HG03521 (cell line): ENCODE results near the gene MUC4.

Experiments
- ATAC-seq: cut with Tn5 transposase; IDR thresholded peaks from one replicate; pipeline ENCODE4 v1.9.1; 2021; ENCODE audit warnings: mild to moderate bottlenecking, moderate library complexity; ENCODE audit not compliant: unreplicated experiment

Gene MUC4, protein sequence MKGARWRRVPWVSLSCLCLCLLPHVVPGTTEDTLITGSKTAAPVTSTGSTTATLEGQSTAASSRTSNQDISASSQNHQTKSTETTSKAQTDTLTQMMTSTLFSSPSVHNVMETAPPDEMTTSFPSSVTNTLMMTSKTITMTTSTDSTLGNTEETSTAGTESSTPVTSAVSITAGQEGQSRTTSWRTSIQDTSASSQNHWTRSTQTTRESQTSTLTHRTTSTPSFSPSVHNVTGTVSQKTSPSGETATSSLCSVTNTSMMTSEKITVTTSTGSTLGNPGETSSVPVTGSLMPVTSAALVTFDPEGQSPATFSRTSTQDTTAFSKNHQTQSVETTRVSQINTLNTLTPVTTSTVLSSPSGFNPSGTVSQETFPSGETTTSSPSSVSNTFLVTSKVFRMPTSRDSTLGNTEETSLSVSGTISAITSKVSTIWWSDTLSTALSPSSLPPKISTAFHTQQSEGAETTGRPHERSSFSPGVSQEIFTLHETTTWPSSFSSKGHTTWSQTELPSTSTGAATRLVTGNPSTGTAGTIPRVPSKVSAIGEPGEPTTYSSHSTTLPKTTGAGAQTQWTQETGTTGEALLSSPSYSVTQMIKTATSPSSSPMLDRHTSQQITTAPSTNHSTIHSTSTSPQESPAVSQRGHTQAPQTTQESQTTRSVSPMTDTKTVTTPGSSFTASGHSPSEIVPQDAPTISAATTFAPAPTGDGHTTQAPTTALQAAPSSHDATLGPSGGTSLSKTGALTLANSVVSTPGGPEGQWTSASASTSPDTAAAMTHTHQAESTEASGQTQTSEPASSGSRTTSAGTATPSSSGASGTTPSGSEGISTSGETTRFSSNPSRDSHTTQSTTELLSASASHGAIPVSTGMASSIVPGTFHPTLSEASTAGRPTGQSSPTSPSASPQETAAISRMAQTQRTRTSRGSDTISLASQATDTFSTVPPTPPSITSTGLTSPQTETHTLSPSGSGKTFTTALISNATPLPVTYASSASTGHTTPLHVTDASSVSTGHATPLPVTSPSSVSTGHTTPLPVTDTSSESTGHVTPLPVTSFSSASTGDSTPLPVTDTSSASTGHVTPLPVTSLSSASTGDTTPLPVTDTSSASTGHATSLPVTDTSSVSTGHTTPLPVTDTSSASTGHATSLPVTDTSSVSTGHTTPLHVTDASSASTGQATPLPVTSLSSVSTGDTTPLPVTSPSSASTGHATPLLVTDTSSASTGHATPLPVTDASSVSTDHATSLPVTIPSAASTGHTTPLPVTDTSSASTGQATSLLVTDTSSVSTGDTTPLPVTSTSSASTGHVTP (N-terminal part only)

DNA sequence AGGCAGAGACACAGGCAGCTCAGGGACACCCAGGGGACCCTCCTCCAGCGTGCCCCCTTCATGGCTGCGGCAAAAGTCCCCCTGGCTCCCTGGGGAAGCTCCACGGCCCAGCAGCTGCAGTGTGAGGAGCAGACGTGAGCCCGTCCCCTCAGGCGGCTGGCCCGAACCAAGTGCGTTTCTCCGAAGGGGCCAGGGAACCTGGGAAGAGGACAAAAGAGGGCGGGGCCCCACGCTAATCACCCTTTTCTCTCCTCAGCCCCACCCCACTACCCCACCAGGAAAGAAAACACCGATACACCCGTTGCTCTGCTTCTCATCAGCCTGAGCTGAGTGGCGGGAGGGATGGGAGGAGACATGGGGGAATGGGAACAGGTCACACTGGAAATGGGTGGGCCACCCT is at the start of gene MUC4:
MUC4 (minus strand) TSS at position 174 of the 400 bp plus-strand sequence; CDS start at position 62, 112 bp downstream.
- ATAC-seq: no peak

DNA sequence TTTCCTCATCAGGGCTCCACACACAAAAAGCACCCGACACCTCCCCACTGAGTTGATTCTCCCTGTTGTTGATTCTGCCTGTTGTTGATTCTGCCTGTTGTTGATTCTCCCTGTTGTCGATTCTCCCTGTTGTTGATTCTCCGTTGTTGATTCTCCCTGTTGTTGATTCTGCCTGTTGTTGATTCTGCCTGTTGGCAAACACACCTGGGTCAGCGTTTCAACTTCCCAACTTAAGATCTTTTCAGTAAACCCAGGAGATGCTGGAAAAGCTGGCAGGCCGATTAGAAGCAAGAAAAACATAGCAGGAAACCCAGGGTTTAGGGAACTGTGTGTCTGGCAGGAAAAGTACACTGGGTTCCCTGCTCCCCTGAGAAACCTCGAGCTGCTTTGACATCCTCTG is 48.7 kb upstream of the MUC4 start:
- no peak for ATAC-seq

DNA sequence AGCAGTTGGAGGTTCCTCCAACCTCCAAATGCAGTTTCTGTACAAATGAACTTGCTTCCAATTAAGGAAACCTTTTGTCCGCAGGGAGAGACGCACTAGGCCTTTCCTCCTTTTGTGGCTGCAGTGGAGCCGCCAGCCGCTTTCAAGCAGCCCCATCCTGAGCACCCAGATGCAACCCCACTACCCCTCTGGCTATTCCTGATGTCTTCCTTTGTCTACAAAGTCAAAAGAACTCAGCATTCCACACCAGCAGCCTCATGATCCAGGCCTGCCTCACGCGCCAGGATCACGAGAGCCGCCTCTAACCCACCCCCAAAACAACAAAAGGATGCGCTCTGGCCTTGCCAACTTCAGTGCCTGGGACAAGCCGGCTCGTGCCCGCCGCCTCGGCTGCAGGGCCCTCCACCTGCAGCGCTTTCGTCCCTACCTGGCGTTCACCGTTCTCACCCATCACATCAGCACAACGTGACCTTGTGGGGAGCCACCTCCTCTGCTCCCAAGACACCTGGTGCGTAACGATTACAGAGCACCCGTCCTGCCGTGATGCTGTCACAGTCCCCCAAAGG is 48.2 kb upstream of the MUC4 start:
- ATAC-seq: no peak

DNA sequence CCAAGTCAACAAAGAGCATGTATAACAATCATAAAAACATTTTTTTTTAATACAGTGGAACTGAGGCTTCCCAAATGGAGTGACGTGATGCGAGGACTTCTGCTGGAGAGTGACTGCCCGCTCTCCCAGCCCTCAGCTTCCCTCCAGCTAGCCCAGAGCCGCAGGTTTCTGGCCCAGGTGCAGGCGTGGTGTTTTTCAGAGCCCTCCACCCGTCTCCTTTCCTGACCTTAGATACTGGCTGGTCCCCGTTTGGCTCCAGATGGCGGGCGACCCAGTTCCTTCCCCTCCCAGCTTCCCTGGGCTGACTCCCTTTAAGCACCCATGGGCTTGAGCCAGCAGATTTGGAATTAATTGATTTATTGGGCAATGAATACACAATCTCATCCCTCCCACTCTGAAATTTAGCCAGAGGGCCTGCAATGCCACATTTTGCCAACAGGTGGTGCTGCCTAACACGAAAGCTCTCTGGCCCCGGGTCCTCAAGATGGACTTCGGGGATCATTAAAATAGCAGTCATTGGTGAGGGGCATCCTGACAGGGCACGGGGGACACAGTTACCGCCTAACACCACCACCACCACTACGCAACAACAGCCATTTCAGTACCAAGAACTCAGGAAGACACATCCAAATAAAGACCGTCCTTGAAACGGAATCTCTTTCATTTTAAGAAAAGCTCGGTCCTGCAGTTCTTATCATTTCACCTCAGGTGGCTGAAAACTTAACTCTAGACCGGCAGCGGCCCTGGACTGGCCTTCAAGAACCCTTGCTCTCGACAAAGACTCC is 47.5 kb upstream of the MUC4 start:
- no peak for ATAC-seq

DNA sequence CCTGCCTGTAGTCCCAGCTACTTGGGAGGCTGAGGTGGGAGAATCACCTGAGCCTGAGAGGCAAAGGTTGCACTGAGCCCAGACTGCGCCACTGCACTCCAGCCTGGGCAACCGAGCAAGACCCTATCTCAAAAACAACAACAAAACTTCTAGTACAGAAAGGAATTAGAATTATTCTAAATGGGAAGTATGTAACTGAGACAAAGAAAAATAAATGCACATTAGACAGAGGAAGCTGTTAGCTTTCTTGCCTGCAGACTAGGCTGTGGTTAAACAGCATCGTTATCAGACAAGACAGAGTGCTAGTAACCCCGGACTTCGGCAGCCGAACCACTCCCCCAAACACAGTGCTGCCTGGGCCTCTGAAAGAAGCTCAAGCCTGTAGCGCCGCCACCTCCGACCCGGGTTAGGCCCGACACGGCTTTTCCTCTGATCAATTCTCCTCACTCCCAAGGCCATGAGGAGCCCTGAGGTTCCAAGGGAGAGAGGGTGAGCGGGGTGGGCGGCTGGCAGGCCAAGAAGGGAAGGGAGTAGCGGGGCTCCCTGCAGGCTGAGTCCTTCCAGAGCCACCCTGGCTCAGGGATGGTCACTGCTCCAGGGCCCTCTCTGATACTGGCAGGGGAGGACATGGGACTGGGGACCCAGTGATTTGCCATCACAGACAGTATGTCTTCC is 44.8 kb upstream of the MUC4 start:
- no peak for ATAC-seq

DNA sequence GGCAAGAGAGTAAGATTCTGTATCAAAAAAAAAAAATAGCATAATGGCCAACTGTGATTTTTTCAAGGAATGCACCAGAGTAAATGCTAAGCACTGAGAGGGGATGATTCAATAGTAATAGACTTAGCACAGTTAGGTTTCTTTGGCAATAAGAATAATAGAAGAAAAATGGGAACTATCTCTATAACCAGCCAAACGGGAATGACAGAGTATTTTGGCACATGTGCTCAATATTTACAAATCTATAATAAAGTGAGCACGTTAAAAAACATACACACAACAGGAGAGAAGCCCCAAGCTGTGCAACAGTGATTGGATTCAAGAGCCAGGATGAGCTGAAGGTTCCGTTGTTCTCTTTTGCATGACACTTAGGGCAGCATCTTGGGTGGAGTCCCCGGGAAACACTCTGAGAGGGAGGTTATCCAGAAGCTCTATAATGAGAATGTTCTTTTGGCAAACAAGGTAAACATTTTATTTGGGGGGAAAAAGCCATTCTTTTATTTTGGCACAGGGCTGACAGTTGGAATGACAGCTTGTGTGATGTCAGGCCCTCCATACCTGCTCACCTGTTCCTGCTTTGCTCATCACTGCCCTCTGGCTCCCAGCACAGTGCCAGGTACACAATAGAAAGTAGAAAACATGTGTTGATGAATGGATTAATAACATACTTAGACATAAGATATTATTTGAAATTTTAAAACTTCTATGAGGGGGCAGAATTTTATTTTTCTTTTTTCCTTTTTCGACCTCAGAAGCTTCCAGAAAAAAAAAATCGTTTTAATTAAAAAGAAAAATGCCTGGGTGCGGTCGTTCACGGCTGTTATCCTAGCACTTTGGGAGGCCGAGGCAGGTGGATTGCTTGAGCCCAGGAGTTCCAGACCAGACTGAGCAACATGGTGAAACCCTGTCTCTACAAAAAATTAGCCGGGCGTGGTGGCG is 44.0 kb upstream of the MUC4 start:
- ATAC-seq: no peak

DNA sequence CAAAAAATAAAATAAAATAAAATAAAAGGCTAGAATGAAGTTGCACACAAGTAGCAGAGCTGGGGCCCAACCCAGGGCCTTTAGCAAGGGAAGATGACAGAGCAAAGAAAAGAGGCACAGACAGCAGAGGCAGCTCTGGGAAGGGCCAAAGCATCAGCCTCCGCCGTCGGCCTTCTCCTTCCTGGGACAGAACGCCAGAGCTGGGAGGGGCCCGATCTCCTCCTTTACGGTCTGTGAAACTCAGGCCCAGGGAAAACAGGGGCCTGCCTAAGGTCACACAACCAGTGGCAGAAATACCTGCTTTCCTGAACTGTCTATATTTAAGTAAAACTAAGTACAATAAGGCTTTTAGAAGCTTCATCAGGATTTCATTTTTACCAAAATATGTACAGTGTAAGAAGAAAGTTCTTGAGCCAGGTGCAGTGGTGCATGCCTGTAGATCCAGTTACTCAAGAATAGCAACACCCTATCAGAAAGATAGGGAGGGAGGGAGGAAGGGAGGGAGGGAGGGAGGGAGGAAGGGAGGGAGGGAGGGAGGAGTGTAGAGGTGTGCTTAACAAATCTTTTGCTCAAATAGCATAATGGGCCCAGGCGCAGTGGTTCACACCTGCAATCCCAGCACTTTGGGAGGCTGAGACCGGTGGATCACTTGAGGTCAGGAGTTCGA is 43.0 kb upstream of the MUC4 start:
- ATAC-seq: no peak

DNA sequence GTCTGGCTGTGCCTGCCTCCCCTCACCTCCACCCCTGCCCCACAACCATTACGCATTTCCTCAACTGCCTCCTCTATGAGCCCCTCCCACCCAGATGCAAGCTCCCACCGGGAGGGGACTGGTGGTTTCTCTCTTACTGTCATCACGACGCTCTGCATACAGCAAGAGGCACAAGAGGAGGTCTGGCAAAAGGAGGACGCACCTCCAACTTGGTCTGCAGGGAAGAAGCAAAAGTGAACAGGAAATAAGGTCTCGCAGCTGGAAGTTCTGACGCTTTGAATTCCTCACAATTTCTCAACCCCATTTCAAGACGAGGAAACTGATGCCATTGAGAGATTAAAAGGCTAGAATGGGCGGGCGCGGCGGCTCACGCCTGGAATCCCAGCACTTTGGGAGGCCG is 42.3 kb upstream of the MUC4 start:
- ATAC-seq: no peak

DNA sequence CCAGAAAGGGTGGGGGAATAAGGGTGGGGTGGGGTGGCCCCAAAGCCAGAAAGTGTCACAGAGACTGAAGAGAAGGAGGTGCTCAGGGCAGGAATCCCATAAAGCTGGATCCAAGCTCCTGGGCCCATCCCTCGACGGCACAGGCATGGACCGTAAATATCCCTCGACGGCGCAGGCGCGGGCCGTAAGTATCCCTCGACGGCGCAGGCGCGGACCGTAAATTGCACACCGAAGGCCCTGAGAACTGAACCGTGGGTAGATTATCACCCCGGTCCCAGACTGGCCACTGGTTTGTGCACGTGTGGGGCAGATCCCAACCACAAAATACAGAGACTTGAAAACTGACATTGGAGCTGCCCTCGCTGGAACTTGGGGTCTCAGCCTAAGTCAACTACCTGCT is 41.3 kb upstream of the MUC4 start:
- no peak for ATAC-seq

DNA sequence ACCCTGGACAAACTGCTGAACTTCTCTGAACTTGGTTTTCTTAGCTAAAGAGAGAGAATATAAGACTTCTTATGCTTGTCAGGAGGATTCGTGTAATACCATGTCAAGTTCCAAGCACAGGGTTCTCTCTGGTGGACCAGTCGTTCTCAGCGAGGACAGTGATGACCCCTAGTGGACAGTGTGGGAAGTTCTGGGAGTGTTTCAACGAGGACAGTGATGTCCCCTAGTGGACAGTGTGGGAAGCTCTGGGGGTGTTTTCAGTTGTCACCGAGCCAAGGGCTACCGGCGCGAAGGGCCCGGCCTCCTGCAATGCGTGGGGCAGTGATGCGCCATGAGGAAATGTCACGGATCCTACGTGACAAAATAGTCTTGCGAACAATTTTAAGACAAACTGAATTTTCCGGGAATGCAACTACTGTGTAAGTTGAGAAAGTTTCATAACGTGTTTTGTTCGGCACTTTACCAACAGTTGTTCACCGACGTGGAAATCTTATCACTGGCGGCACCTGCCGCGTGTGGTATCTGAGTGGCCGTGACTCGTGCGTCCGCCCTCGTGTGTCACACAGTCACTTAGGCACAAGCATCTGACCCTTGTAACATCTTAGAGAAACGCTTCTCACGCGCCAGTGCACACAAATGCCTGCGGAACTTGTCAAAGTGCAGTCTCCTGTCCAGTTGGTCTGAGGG is 39.3 kb upstream of the MUC4 start:
- ATAC-seq: peak; percentile 68

DNA sequence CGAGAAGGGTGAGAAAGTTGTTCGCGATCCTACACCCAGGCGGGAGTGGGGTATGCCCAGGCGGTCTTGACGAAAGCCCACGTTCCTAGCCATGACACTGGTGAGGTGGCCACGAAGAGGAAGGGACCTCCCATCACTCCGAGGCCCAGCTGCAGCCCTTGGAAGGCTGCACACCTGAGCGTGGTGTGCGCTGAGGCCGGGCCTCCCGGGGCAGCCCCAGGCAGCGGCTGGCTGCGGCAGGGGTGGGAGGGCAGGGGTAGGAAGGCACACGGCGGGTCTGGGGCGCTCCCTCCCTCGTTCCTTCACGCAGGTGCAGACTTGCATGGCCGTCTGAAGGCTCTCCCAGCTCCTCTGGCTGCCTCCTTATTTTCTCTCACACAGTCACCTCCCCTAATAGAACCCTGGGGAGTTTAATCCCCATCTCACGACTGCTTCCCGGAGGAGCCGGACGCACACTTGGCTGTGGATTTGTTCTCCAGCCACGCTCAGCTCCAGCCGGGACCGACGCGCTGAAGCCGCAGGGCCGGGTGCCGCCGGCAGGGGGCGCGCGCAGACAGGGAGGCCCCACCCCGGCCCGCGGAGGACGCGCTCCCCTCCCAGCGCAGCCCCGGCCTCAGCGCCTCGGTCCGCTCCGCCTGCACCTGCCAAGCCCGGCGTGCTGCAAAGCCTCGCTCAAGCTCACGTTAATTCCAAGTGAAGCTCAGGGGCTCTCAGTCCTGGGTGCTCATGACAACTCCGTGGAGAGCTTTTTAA is 37.8 kb upstream of the MUC4 start:
- no peak for ATAC-seq

DNA sequence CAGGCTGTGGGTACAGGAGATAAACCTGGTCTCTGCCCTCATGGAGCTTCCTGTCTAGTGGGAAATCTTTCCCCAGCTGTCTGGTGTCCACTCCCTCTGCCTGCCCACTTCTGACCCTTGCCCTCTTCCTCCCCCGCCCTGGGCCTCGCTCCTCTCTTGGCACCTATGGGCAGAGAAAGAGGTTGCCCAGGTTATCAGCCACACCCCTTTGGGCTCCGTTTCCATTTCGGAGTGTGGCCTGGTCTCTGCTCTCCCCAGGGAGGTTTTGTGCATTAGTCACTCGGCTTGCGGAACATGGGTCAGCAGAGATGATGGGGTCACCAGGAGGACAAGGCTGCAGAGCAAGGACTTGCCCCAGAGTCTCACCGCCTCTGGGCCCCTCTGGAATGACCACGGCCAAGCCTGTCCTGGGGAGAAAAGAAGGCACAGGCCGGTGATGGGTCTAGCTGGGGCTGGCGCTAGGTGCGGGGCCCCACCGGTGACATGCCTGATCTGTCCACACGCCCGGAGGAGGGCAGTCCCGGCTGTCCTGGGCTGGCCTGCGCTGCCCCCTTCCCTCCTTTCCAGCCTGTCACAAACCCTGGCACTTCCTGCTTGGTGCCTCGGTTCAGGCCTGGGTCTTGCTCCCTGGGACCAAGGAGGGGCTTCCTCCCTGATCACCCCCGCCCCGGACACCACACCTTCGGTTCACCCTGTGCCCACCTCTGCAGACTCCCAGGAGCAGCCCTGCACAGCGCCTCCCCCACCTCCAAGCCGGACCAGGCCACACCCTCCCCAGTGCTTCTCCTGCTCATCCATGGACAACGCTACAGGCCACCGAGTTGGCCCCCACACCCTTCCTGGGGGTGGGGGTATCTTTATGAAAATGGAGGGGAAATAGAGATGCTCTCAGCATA is 35.6 kb upstream of the MUC4 start:
- no peak for ATAC-seq

DNA sequence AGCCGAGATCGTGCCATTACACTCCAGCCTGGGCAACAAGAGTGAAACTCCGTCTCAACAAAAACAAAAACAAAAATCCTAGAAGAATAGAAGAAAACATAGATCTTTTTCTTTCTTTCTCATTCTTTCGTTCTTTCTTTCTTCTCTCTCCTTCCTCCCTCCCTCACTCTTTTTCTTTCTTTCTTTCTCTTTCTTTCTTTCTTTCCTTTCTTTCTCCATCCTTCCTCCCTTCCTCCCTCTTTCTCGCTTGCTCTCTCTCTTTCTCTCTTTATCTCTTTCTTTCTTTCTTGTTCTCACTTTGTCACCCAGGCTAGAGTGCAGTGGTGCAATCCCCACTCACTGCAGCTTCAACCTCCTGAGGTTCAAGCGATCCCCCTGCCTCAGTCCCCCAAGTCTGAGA is 33.8 kb upstream of the MUC4 start:
- ATAC-seq: no peak

DNA sequence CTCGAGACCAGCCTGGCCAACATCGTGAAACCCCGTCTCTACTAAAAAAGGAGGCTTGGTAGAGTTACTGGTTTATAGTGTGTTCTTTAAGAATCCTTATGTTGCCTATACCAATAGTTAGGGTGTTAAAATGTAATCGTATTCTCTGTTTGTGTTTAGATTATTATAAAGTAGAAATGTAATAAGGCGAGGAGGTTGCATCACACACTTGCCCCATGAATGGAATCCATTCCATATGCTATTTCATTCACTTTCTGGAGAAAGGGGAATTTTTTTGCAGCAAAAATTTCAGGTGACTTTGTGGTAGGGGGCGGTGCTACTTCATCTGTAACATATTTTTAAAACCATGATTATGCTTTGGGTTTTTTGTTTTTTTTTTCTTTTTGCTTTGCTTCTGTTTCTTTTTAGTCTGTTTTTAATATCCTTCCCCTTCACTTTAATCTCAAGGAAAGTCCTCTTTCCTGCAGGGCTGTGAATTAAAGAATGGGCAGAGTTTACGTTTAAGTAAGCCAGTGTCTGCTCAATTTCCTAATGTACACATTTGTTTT is 33.0 kb upstream of the MUC4 start:
- ATAC-seq: no peak

DNA sequence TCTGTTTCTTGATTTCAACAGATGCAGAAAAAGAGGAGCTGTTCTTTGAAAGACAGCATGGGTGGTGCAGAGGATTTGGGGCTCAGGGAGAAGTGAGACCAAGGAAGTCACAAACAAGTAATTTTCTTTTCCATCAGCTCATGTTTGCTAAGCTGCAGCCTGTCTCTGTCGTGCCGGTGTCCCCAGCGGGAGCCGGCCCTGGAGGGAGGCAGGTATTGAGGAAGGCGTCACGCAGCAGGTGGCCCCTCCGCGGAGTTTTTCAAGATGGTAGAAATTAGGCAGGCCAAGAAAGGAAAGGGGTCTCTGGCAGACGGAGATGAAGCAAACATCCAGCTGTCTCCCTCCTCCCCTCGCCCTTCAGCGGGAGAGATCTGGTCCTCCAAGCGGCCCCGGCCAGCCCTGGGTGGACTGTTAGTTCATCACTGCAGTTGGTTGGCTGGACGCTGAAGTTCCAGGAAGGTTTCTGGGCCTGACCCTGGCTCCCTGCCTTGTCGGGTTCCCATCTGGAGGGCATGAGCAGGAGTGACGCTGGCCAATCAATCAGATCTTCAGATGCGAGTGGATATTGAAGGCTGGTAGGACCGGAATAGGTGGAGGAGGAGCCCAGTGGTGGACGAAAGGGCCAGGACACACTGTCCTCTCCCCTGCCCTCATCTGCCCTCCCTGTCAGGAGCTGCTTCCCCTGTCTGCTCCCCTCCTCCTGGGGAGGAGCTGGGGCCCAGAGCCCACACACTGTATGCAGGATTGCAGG is 27.7 kb upstream of the MUC4 start:
- no peak for ATAC-seq
